ENCODE results near the gene STXBP3. TPM values are rescaled to one million over a fixed set of nuclear protein-coding genes. Genes with fewer than 3 reads are reported as not detected.
A peak's percentile ranks its signal among the peaks of the same experiment; 100 is the strongest.

The STXBP3 gene
- total and polyA plus RNA-seq, 2 of the 13 experiments (the other 11 are each of a cell fraction or from before 2014, with no cell fraction given): 13.0 to 20.8 TPM

DNA sequence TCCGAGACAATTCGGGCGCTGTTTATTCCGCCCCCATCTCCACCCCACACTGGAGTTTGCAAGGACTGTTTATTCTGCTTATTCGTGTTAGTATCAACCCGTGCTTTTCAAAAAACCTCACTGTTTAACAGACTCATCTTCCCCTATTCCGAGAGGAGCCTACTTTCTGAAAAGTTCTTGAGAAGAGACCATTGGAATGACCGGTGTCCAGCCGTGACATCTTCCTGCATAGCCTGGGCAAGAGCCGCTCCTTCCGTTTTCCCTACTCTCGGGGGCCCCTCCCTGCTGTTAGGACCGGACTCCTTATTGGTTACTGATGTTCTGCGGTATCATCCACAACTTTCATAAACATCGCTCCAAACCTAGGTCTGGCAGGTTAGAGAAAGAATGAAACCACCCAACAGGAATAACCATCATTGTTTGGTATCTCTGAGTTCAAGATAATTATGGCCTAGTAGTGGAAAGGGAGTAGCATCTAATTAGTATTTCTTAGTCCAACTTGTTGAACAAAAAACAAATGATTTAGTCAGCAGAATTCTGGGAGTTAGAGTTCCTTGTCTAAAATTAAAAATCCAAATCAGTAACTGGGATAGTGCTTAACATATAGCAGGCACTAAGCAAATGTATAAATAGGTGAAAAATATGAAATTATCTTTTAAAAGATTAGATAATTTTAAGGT lies 837 bp downstream of the STXBP3 start (continued):
- TF ChIP-seq MAFK (conservative IDR thresholded peaks at IDR 0.05 in 1 of 2, IDR thresholded peaks at IDR 0.05 in 1 of 2; ENCODE audit: low read length in 2 of 2) (peak in 1 of 2 experiments; percentile 52; a peak in 3 of 4 replicates), POLR2AphosphoS5 (IDR thresholded peaks at IDR 0.05; ENCODE audit: low read depth, low read length) (peak; percentile 86), ZBTB42 (CRISPR knock-in tag; IDR thresholded peaks at IDR 0.05) (no peak), HMGXB3 (CRISPR knock-in tag; IDR thresholded peaks at IDR 0.05; ENCODE audit: borderline replicate concordance) (peak; percentile 61; the same call in 1 of the 2 replicates)

GRCh38 chr1:108747898-108748297 lies 1.4 kb downstream of the STXBP3 start:
- H3K9ac ChIP-seq (ENCODE audit: insufficient read depth, low read depth, low read length): no peak overlapping the region
- H3K4me2 ChIP-seq (ENCODE audit: low read depth, low read length): peak overlapping the region; percentile 77; the same call in 1 of the 2 replicates
- no peaks in the 10 kb centered on the region for H3K27me3 ChIP-seq (ENCODE audit: control insufficient read depth in 1 of 2, insufficient read depth in 2 of 2, low read length in 2 of 2)
- no TSS peak for BruUV-seq (replicated peaks)
- H3K4me3 ChIP-seq (replicated peaks in 1 of 3; ENCODE audit: insufficient read depth in 1 of 3, low read depth in 2 of 3, low read length in 3 of 3): peak overlapping the region in 2 of 3 experiments; percentile 80 to 99; a peak in 2 of 6 replicates
- H4K20me1 ChIP-seq (ENCODE audit: insufficient read depth, low read length): no peaks in the 10 kb centered on the region
- ATAC-seq (no peak), FAIRE-seq (no peak), DNase-seq (ENCODE audit: low spot score) (no peak)
- 94% methylated on average over 3 of the region's 3 CpGs for WGBS (ENCODE audit: low lambda C conversion rate)
- no peak for TF ChIP-seq ELF1 (CRISPR knock-in tag; IDR thresholded peaks at IDR 0.05)
- TF ChIP-seq ZNF20 (CRISPR knock-in tag; IDR thresholded peaks at IDR 0.05): no peak
- TF ChIP-seq SALL1 (CRISPR knock-in tag; IDR thresholded peaks at IDR 0.05): no peak
- TF ChIP-seq MBNL3 (CRISPR knock-in tag; conservative IDR thresholded peaks at IDR 0.05): no peak
- TF ChIP-seq ZNF446 (CRISPR knock-in tag; IDR thresholded peaks at IDR 0.05): no peak
- no peak for TF ChIP-seq NFE2L2 (IDR thresholded peaks at IDR 0.05; ENCODE audit: low read length)
- no peak for TF ChIP-seq ZHX1 (CRISPR knock-in tag; IDR thresholded peaks at IDR 0.05; ENCODE audit: low read depth)
- no peak for TF ChIP-seq ADNP (CRISPR knock-in tag; IDR thresholded peaks at IDR 0.05)
- TF ChIP-seq NCOA1 (CRISPR knock-in tag; IDR thresholded peaks at IDR 0.05): no peak
- TF ChIP-seq KLF6 (CRISPR knock-in tag; IDR thresholded peaks at IDR 0.05): no peak
- TF ChIP-seq SMAD9 (CRISPR knock-in tag; IDR thresholded peaks at IDR 0.05): no peak
- TF ChIP-seq FOSL2 (CRISPR knock-in tag; IDR thresholded peaks at IDR 0.05): no peak
- no peak for TF ChIP-seq ZNF33B (CRISPR knock-in tag; IDR thresholded peaks at IDR 0.05)
- no peak for TF ChIP-seq JUND (CRISPR knock-in tag; IDR thresholded peaks at IDR 0.05)
- TF ChIP-seq ZNF510 (CRISPR knock-in tag; IDR thresholded peaks at IDR 0.05; ENCODE audit: low read depth): no peak
- intact Hi-C loops (cut with micrococcal nuclease; ENCODE audit: unreplicated experiment) (no loop called here), in situ Hi-C loops (cut with HindIII; ENCODE audit: extremely low pct_ligation_motif_present, low pct_unique_long_range_greater_than_20kb) (no loop called here)
- ChIA-PET CTCF (ENCODE audit: low intra/inter-chr PET ratio, low total read pairs) (no interaction called here), POLR2A (no interaction called here)
- H3K27ac ChIP-seq (ENCODE audit: extremely low read length, insufficient read depth, low read length): no peak overlapping the region
- H3K79me2 ChIP-seq (ENCODE audit: insufficient read depth, low read length): peaks cover 8% of the 10 kb centered on the region
- no peak overlapping the region for H2AFZ ChIP-seq (ENCODE audit: low read length)
- H3K9me3 ChIP-seq (ENCODE audit: low read length): no peaks in the 10 kb centered on the region
- peaks cover 0 to under 1% of the 10 kb centered on the region in 2 experiments; a peak in 2 of 5 replicates for H3K36me3 ChIP-seq (replicated peaks in 1 of 2; ENCODE audit: control insufficient read depth in 1 of 2, insufficient read depth in 2 of 2, low read length in 2 of 2)
- H3K4me1 ChIP-seq (ENCODE audit: insufficient read depth, low read length): peaks cover 14% of the 10 kb centered on the region
